ENCODE results near the gene DHX8.
"Not testable (repeated sequence)": the region's sequence is repeated elsewhere in the genome, so short reads cannot be mapped to it uniquely, and the experiment has no call there.

Gene DHX8

DNA sequence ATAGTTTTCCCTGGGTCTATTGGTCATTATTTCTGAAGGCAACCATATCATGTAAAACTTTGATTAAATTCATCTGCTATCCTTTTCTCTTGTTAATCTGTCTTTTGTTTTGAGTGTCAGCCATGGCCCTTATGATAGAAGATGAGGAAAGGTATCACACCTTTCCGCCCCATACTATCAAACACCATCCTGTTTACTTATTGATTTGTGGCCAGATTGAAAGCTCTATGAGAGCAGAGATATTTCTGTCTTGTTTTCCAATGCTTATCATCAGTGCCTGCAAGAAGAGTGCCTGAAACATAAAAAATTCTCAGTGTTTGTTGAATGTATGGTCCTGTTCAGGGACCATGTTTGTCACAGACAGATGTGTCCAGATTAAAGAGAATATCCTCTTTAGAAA, 22.6 kb upstream of the DHX8 start:
- DNase-seq (ENCODE audit: low spot score) = no peak

- not testable (repeated sequence) for DNase-seq (ENCODE audit: low spot score)
Measured at GRCh38 chr17:43462569-43462968, 21.2 kb upstream of the DHX8 start.

- DNase-seq (ENCODE audit: low spot score) = no peak
Measured at GRCh38 chr17:43463241-43463640, 20.5 kb upstream of the DHX8 start.

DNA sequence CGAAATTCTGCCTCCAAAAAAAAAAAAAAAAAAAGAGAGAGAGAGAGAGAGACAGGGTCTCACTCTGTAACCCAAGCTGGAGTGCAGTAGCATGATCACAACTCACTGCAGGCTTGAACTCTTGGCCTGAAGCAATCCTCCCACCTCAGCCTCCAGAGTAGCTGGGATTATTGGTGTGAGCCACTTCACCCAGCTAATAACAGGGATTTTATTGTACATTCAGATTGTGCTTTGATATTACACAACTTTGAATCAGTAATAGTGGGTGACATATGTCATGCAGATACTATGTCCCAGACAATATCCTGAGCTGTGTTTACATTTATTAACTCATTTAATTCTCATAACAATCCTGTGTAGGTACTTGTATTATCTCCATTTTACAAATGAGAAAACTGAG, 19.7 kb upstream of the DHX8 start:
- no peak for DNase-seq (ENCODE audit: low spot score)

- DNase-seq (ENCODE audit: low spot score) = no peak
Measured at GRCh38 chr17:43465049-43465448, 18.7 kb upstream of the DHX8 start.

- DNase-seq (ENCODE audit: low spot score) = no peak
Measured at GRCh38 chr17:43467981-43468581, 15.7 kb upstream of the DHX8 start.

DNA sequence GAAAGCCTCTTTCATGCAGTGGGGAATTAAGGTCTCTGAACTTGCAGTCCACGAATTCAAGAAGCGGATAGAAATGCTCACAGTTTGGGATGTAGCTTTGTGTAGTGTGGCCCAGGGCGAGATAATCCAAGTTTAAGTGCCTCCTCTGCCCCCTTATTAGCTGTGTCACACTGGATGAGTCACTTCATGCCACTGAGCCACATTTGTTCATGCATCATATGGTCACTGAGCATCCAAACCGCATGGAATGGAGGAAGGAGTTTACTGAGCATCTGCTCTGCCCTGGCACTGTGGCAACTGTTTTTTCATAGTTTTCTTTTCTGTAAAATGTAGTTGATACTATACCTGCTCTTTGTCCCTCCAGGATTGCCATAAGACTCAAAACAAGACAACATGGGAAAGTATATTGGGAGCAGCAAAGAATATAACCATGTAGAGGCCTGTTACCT, 15.1 kb upstream of the DHX8 start:
- DNase-seq (ENCODE audit: low spot score) = no peak

DNA sequence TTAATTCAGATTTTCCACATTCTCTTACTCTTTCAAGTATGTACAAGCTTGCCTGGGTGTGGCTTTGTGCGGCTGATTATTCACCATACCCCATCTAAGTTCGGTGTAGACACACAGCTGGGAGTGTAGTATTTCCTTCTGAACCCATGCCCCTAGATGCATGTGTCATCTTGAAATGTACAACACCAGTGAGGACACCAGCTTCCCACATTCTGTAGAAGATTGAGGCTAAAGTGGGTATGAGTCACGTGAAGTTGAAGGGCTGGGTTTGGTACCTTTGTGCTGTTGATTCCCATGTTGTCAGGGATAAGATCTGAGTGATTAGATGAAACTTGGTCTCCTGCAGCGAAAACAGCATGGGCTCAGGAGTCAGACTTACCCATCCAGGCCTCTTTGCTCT, 14.6 kb upstream of the DHX8 start:
- DNase-seq (ENCODE audit: low spot score) = no peak

DNA sequence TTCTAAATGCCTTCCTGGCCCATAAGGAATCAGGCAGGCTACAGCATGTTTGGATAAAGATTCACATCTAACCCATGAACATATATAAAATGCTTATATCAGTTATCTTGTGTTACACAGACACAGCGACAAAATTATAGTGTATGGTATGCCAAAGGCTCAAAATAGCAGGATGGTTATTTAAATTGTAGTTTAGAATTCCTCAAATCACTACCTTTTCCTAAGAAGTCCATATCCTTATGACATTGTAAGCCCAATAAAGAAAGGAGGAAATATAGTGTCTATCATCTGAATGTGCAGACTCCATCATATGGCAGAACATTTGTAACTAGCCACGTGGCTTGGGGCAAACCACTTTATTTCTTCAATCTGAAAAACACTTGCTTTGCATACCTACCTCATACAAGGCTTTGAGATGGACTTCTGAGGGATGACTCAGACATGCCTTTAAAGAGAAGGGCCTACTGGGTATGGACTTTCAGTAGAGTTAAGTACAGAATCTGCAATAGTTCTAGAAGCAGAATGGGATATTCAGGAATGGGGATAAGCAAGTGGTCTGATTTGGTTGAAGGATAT, 12.1 kb upstream of the DHX8 start:
- no peak for DNase-seq (ENCODE audit: low spot score)

DNA sequence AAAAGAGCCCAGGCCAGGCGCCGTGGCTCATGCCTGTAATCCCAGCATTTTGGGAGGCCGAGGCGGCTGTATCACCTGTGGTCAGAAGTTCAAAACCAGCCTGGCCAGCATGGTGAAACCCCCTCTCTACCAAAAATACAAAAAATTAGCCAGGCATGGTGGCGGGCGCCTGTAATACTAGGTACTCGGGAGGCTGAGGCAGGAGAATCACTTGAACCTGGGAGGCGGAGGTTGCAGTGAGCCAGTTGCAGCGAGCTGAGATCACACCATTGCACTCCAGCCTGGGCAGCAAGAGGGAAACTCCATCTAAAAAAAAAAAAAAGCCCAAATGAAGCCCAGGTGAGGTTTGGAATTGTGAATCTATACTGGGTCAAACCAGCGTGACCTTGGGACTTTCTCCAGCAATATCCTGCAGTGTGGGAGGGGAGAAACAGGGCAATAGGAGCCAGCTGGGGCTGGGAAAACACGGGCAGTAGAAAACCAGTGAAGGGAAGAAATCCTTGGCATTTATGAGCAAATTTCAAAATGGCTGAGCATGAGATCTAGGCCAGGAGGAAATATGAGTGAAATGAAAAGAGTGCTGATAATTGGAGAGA, 8.2 kb upstream of the DHX8 start:
- DNase-seq (ENCODE audit: low spot score) = no peak

DNA sequence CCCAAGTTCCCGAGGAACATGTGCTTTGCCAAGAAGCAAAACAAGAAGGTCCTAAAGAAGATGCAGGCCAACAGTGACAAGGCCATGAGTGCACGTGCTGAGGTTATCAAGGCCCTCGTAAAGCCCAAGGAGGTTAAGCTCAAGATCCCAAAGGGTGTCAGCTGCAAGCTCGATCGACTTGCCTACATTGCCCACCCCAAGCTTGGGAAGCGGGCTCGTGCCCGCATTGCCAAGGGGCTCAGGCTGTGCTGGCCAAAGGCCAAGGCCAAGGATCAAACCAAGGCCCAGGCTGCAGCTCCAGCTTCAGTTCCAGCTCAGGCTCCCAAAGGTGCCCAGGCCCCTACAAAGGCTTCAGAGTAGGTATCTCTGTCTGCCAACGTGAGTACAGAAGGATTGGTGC, 7.5 kb upstream of the DHX8 start:
- DNase-seq (ENCODE audit: low spot score) = not testable (repeated sequence)

DNA sequence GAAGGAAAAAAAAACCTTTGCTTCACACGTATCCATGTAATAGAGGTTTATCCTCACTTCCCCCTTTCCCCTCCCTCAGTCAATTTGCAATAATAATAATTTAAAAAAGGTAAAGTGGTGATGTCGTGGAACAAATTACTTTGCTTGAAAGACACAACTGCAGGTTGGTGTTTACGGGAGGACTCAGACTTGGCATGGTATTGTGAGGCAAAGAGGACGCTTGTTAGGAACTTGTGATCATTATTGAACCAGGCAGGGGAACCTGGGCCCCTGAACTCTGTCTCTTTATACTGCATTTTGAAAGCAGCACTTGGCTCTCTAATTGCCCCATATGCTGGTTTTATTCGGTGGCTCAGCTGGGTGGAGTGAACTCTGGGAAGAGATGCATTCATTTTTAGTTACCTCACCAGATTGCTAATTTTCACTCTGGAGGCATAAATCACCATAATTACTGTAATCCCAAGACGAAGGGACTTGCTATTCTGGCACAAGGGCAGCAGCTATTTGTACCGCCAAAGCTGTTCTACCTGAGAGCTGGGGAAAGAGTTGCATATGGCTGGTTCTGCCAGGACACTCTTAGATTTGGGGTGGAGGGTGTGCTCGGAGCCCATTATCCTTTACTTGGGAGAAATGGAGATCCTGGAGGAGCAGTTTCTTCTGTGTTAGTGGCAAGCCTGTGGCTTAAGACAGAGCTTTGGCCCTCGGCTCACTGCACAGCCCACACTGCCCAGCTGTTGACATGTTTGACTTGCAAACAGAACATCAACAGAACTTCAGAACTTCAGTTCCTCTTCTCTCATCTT, 5.7 kb upstream of the DHX8 start:
- DNase-seq (ENCODE audit: low spot score) = no peak

GRCh38 chr17:43479948-43480347, 3.8 kb upstream of the DHX8 start:
- DNase-seq (ENCODE audit: low spot score) = peak; percentile 68

DNA sequence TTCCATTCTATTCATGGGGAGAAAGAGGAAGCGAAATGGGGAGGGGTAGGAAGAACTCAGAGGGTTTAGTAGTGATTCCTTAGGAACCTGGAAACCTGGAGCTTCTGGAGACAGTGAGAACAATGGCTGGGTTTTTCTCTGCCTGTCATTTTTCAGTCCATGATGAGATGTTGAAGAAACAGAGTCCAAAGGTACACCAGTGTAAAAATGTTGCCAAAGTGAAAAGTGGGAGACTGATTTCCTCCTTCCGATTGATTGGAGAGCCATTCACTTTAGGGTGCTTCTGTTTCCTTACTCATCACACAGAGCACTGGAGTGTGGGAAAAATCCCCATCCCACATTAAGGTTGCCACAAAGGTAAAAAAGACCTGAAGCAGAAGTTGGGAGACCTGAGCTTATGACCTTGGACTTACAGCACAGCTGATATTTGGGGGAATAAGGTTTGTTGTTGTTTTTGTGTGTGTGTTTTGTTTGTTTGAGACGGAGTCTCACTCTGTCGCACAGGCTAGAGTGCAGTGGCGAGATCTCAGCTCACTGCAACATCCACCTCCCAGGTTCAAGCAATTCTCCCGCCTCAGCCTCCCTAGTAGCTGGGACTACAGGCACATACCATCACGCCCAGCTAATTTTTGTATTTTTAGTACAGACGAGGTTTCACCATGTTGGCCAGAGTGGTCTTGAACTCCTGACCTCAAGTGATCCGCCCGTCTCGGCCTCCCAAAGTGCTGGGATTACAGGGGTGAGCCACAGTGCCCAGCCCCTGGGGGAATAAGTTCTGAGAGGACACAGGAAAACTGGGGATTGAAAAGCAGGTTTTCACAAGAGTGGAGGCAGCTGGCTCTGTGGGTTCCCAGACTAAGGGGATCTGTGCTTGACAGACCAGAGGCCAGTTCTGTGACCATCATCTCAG, 1.4 kb upstream of the DHX8 start:
- DNase-seq (ENCODE audit: low spot score) = no peak

DNA sequence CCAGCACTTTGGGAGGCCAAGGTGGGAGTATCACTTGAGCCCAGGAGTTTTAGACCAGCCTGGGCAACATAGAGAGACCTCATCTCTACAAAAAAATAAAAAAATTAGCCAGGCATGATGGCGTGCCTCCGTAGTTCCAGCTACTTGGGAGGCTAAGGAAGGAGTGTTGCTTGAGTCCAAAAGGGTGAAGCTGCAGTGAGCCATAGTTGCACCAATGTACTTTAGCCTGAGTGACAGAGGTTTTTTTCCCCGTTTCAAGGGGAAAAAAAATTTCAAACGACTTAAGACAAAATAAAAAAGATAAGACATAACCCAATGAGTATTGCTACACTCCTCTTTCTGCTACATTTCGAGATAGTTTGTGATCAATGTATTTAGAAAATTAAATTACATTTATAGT, 6.8 kb downstream of the DHX8 start:
- no peak for DNase-seq (ENCODE audit: low spot score)

- DNase-seq (ENCODE audit: low spot score) = not testable (repeated sequence)
Measured at GRCh38 chr17:43509440-43509839, 25.7 kb downstream of the DHX8 start.

- DNase-seq (ENCODE audit: low spot score) = not testable (repeated sequence)
Measured at GRCh38 chr17:43511199-43511598, 27.4 kb downstream of the DHX8 start.

DNA sequence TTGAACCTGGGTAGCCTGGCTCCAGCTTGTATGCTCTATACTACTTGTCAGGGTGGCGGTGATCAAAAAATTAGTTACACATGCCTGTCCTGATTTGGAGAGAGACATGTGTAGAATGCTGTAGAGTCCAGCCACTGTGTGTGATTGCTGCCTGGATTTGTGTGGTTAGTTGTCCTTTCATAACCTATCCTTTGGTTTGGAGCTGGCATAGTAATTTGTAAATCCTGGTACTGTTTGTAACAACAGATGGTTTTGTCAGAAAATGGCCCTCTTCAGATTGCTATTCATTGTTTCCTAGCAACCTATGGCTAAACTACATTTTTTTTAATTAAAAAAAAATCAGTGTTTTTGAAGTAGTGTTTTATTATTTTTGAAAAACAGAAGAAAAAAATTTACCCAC, 31.9 kb downstream of the DHX8 start:
- DNase-seq (ENCODE audit: low spot score) = no peak

DNA sequence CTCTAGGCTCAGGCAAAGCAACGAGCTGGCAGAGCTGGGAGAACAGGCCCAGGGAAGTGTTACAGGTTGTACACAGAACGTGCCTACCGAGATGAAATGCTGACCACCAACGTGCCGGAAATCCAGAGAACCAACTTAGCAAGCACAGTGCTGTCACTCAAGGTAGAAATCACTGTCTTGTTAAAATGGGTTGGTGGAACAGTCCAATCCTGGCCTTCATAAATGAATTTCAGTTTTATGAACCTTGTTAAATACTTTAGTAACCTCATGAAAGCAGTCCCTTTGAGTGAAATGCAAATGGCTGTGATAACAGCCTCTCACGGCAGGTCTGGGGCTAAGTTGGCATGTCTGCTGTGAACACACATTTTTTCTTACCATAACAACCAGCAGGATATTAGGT, 33.4 kb downstream of the DHX8 start:
- DNase-seq (ENCODE audit: low spot score) = no peak

- DNase-seq (ENCODE audit: low spot score) = no peak
Measured at GRCh38 chr17:43517615-43518386, 34.0 kb downstream of the DHX8 start.

GRCh38 chr17:43521389-43521788, 37.6 kb downstream of the DHX8 start:
- no peak for DNase-seq (ENCODE audit: low spot score)
